Activated T-helper 1 cell treated with anti-CD3 and anti-CD28 coated beads, Interleukin-2, amount 50 U/mL, for 16 hours (primary cell): ENCODE results near the gene EXOC3.
"Not testable (repeated sequence)": the region's sequence is repeated elsewhere in the genome, so short reads cannot be mapped to it uniquely, and the experiment has no call there.

ENCODE experiments used
- DNase-seq, 2 donors: peaks; one replicate each; pipeline ENCODE4 v3.0.0-alpha.2; 2020; ENCODE audit warnings: low read depth in 1 of 2, low spot score in 1 of 2

The EXOC3 gene

DNA sequence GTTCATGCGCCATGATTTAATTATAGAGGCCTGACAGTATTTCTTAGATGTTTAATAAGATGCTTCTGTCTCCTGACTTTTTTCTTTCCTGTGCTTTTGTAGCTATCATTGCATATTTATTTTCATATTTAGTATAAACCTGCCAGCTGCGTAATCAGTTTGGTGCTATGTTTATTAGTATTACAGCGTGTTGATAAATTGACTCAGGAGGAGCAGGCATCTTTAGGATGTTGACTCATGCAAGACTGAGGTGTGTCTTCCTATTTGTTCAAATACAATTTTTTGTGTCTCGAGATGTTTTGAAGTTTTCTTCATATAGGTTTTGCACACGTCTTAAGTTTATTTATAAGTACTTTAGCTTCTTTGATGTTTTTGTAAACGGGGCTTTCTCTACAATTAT lies 35.9 kb upstream of the EXOC3 start:
- DNase-seq, result no peak

DNA sequence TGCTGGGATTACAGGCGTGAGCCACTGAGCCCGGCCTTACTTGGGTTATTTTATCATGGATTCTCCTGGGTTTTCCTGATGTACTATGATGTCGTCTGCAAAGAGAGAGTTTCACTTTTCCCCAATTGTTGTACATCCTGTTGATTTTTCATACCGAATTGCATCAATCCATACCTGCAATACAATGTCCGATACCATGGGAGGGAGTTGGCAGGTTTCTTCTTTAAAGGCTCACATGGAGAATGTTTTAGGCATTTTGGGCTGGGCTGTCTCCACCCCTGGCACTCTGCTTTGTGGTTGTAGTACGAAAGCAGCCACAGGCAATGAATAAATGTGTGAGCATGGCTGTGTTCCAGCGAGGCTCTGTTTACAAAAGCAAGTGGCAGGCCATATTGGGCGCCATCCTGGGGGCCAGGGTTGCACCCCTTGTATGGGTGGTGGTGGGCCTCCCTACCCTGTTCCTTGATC lies 35.1 kb upstream of the EXOC3 start:
- no peak for DNase-seq

DNA sequence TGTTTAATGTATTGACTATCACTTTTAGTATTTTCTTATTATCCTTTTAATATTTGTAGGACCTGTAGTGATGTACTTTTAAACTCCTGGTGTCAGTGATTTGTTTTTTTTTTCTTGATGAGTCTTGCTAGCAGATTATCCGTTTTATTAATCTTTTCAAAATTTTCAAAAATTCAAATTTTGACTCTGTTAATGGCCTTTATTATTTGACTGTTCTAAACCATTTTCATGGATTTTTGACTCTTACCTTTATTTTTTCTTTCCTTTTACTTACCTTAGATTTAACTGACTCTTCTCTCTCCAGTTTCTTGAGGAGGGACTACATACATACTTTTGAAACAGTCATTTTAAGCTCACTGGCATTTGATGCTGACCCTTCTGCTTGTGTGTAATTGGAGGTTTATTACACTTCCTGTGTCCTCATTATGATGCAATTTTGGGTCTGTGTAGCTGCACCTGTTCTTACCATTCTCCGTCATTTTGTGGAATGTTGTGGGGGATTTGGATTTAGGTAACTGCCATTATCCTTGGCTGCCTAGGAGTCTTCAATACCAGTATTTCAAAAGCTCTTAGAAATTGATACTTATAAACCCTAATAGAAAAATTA lies 32.0 kb upstream of the EXOC3 start:
- no peak for DNase-seq

DNA sequence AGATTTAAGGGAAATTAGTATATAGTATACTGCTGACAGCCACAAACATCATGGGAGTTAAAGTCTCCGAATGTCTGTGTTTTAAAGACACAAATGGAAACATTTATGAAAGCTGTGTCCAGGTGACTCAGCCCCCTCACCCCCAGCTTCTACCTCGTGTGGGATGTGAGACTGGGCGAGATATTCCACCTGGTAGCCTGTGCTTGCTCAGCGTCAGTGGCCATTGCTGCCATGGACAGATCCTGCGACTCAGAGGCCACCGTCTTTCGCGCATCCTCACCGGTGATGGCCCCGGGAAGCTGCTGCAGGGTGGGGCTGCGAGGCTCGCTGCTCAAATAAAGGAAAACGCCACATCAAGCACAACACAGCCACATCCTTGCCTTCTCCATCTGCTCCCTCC lies 31.2 kb upstream of the EXOC3 start:
- DNase-seq, result no peak

DNA sequence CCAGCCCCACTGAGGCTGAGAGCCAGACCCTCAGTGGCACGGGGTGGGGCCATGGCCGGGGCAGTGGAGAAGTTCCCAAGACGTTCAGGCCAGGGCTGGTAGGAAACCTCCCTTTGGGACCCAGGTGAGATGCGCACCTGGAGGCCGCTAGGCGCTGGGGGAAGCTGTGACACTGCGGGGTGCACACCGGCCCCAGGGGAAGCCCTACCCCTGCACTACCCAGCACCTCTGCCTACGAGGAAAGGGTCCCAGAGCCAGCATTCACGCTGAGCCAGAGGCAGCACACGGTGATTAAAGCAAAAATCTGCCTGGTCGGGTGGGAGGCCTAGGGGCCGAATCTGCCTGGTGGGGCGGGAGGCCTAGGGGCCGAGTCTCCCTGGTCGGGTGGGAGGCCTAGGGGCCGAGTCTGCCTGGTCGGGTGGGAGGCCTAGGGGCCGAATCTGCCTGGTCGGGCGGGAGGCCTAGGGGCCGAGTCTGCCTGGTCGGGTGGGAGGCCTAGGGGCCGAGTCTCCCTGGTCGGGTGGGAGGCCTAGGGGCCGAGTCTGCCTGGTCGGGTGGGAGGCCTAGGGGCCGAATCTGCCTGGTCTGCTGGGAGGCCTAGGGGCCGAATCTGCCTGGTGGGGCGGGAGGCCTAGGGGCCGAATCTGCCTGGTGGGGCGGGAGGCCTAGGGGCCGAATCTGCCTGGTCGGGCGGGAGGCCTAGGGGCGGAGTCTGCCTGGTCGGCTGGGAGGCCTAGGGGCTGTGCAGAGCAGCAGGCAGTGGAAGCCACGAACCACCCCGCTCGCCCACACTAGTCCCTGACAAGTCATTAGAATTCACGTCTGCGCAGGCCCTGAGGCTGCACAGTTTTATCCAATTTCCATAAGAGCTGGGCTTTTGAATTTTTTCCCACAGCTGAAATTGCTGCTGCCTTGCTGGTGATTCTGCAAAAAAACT lies 27.7 kb upstream of the EXOC3 start:
- DNase-seq, result not testable (repeated sequence)

DNA sequence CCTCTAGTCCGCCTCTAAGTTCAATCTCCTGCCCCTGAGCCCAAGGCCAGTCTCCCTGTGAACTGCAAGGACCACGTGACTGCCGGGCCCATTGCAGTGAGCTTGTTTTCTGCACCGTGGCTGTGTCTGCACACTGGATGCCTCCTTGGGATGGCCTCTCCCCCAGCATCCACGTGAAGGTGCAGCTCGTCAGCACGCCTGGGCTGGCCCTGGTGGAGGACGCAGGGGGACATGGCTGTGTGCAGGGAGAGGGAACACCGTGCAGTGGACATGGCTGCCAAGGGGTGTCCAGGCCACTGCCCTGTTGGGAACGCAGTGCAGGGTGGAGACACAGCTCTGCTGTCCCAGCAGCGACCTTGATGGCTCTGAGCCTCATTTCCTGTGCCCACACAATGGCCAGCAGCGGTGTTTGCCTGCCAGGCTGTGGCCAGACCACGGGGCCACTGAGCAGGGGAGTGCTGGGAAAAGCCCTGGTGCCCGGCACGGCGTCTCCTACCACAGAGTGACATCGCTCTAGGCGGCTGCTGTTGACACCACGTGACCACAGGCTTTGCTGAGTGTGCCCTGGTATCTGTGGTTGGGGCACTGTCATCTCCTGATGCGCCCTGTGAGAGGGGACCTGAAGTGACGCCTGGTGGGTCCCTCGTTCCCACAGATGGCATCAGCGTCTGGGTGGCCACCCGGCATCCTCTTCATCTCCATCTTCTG lies 26.9 kb upstream of the EXOC3 start:
- no peak for DNase-seq

DNA sequence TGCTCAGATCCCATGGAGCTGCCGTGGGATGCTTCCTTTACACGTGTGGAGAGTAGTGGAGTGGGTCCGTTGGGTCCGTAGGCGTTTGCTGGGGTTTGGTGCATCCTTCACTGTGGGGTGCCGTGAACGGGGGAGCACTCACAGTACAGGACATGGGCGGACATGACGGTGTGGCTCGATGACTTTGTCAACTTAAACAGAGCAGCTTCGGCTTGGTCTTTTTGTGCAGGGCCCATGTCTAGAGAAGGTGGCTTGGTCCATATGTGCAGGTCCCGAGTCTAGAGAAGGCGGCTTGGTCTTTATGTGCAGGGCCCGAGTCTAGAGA lies 26.4 kb upstream of the EXOC3 start:
- no peak for DNase-seq

DNA sequence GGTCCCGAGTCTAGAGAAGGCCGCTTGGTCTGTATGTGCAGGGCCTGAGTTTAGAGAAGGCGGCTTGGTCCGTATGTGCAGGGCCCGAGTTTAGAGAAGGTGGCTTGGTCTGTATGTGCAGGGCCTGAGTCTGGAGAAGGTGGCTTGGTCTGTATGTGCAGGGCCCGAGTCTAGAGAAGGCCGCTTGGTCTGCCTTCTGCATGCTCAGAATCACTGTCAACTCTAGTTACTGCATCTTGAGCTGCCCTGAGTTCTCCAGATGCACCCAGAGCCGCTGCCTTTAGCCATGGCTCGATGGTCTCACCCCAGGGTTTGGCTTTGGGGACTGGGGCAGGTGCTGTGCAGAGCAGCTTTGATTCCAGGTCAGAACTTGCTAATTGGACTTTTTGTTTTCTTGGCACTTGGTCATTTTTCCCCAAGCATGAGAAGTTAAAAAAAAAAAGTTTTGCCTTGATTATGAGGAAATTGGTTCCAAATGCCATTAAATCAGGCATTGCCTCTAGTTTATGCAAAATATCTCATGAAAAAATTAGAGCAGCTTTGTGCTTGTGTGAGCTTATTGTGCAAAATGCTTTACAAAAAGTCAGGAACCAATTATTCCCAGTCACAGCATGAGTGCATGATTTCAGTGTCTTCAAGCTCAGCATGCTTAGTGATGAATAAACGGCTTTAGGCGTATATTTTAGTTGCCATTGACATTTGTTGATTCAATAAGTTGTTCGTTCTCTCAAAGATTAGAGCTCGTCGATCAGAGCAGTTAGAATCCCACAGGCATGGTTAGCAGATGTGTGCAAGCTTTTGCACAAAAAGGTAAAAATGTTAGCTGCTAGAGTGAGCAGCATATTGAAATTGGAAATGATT lies 25.4 kb upstream of the EXOC3 start:
- DNase-seq, result no peak

DNA sequence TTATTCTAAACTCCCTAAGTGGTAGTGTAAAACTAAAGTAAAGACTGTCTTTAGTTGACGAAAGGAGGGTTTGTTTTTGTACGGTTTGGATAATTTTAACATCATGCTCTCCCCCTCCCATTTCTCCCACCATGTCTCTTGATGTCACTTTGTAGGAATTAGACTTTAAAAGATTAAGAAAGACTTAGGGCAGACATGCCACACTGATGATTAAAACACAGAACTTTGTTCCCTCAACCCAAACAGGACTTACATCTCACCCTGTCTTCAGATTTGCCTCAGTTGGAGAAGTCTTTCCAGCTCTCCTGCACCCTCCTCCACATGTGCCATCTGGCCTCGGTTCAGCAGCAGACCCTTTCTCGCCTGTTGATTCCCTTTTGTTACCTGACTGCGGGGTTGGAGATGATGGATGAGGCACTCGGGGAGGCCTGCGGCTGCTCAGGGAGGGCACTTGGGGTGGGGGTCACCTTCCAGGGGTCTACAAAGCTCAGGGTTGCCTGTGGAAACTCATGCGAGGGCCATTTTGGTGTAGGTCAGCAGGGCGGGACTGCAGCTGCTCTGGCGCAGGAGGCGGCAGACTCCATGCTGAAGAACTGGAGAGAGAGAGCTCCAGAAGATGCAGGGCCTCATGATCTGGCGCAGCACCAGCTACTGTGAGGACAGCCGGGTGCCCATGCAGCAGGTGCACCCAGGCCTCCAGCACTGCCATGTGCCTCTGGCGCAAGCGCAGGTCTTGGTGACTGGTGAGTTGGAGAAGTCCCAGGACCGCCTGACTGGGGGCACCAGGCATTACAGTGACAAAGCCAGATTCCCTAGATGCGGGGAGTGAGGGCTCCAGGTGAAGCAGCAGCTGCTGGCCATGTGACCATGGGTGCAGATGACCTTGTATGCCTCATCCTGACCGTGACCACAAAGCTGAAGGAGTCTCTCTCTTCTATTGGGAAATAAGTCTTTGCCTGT lies 24.5 kb upstream of the EXOC3 start:
- no peak for DNase-seq

DNA sequence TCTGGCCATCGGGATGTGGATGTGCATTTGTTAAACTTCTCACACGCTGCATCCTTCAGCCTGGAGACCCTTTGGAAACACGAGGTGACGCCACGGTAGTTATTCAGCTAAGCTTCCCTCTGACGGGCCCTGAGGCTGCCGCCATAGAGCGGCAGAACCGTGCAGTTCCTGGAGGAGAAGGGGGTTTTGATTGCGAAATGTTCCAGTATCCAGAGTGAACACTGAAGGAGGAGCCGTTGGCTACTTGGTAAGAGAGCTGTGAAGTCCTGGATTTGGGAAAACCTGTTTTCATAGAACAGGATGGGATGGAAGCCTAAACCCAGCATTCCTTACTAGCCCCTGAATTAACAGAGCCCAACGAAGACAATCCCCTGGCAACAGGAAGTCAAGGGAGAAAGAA lies 23.0 kb upstream of the EXOC3 start:
- DNase-seq, result no peak

DNA sequence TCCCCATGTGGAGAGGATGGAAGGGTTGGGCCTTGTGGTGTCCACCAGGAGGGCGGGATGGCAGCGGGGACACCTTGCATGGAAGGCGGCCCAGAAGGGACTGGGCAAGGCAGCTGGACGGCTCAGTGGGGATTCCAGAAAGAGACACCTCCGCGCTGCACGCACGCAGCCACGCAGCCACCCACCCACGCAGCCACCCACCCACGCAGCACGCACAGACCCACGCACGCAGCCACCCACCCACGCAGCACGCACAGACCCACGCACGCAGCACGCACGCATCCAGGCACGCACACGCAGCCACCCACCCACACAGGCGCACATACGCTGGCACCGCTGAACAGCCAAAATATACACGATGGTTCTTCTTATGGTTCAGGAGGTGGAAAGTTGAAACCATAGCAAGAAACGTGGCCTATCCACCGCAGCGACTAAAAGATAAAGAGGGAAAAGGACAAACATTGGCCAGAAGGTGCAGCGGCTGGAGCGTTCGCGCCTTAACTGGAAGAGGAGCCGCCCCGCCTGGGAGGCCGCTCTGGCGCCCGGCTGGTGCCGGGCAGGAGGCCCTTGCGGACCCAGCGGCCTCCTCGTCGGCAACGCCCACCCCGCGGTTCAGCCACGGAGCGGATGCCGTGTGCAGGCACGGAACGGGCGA lies 22.2 kb upstream of the EXOC3 start:
- no peak for DNase-seq

DNA sequence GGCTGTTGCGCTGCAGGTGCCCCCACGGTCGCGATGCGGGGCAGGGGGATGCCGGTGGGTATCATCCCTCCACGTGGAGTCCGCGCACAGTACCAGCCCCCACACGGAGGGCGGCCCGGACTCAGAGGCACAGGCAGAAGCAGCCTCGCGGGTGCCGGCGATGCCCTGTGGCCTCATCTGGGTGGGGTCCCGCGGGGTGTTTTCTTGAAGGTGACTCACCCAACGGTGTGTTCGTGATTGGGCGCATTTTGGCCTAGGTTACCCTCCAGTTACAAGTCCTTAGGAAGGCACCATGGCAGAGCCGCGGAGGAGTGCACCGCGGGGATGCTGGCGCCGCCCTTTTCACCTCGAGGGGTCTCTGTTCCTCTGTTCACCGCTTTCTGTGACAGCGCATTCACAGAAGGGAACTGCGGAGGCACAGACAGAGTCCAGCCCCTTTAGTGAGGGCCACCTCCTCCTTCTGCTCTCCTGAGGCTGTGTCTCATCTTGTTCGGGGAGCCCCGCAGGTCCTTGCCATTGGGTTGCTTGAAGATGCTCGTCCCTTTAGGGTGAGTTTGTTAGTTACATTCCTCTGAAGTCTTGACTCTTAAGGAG lies 21.6 kb upstream of the EXOC3 start:
- no peak for DNase-seq

DNA sequence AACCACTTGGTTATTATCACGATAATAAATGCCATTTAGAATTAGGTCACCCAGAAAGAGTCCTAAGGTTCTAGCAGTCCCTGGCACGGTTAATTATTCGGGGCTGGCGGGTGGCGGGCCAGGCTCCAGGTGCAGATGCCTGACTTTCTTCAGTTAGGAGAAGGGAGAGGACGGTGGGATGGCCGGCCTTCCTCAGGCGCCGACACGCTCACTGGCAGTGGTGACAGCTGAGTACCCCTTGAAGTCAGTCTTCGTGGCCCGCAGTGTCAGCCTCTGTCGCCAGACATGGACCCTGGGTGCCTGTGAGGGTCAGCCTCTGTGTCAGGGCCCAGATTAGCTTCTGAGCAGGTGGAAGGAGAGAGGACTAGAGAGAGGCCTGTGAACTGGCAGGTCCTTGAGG lies 21.1 kb upstream of the EXOC3 start:
- no peak for DNase-seq

DNA sequence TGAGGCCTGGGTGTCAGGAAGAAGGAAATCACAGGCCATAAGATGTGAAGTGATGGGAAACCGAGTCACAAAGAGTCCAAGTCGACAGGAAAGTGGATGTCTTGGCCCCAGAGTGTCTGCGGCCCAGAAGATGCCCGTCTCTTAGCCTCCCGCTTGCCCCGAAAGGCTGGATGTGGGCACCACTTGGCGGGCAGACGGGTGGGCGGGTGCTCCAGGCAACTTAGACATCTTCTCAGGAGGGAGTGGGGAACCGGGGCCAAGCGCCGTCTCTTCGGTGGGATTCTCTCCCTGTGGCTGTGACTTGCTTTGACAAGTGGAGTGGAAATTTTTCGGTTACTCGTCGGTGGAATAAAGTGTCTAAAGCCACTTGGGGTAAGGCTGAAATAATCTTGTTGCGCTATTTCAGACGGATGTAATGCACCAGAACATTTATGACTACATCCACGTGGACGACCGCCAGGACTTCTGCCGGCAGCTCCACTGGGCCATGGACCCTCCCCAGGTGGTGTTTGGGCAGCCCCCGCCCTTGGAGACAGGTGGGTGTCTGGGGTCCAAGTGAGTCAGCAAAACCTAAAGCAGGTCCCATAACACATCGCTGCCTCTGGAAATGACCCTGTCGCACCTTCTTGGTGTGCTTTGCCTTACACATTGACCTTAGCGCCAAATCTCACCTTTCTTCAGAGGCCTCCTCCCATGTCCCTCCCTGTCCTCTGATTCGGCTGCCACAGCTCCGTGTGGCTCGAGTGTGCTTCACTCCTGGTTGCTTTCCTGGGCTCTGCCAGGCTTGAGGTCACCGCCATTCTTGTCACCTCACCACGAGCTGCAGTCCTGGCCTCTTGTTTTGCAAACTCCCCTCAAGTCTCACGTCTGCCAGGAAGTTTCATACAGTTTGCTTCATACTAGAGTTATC lies 20.4 kb upstream of the EXOC3 start:
- no peak for DNase-seq

DNA sequence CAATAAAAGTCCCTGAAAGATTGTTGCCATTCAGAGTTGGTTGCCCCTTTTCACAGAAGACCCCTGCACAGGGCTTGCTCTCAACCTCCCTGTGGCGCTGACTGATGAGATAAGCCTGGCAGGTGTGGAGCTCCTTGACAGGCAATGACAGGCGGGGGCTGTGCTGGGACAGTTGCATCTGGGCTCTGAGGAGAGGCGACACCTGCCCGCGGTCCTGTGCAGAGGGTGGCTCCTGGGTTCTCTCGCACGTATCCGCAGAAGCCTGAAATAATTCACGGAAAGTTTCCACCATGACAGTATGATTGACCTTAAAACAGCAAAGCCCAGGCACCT lies 19.8 kb upstream of the EXOC3 start:
- DNase-seq, result no peak

DNA sequence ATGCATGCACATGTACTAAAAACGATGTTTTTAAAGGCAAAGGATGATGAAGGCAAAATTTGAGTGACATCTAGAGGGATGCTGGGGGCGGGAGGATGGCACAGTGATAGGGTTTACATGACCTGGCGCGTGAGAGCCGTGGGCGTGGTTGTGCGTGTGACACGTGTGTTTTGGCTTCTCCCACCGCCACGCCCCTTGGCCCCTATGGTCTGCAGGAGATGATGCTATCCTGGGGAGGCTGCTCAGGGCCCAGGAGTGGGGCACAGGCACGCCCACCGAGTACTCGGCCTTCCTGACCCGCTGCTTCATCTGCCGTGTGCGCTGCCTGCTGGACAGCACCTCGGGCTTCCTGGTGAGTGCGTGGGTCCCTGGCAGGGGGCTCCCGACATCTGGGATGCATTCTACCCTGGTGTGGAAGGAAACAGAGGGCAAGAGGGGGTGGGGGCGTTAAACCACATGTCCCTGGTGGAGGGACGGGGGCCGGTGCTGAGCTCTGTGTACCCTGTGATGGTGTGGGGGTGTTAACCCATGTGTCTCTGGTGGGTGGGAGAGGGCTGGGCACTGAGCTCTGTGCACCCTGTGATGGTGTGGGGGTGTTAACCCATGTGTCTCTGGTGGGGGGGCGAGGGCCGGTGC lies 19.2 kb upstream of the EXOC3 start:
- no peak for DNase-seq

DNA sequence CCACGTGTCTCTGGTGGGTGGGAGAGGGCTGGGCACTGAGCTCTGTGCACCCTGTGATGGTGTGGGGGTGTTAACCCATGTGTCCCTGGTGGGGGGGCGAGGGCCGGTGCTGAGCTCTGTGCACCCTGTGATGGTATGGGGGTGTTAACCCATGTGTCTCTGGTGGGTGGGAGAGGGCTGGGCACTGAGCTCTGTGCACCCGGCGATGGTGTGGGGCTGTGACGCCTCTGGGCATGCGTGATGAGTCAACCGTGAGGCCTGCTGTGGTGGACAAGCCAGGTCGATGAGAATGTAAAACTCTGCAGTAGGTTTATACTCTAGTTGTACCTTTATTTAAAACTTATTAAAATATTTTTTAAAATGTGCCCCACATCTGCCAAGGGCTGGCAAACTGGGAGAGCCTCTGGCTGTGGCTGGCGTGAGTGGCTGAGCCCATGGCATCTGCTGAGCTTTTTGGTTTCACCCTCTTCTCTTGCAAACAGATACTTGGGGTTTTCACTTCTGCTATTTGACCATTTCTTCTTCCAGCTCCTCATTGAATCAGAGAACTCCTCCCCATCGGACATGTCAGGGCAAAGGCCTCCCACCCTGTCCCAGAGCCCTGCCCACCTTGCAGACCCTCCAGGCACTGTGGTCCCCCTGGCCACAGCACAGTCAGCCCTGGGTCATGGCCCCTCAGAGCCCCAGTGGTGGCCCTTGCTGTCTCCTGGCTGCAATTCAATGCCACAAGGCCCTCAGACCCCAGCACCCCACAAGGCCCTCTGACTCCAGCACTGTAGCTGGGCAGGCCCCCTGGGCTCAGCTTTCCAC lies 18.5 kb upstream of the EXOC3 start:
- DNase-seq, result no peak
